ENCODE data around the gene ANKMY1. TPM values are rescaled to one million over a fixed set of nuclear protein-coding genes. Genes with fewer than 3 reads are reported as not detected.
A peak's percentile ranks its signal among the peaks of the same experiment; 100 is the strongest.

The ANKMY1 gene
- total RNA-seq, 1 experiment from 2014 or later = 85.7 TPM

DNA sequence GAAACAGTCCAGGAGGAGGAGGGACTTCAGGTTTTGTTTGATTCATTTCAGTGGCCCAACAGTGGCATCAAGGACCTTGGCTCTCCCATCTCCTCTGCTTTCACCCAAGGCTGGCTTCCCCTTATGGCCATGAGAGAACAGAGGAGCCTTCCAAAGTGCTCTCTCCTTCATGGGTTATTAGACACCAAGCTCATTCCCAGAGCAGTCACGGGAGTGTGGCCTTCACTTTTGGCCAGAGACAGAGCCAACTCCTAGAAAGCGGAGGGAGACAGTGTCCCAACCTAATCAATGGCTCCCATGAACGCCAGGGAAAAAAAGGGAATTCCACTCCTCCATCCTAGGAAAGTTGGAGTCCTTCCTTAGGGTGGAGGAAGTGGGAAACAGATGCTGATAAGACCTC is 1.5 kb upstream of the ANKMY1 start:
- Histone ChIP-seq H3K9me3 (ENCODE audit: insufficient read depth, low read depth) (no peaks in the 10 kb centered on the region), H3K4me3 (peak overlapping the region; percentile 75), H3K27me3 (ENCODE audit: insufficient read depth, low read depth) (no peaks in the 10 kb centered on the region), H3K4me1 (replicated peaks; ENCODE audit: insufficient read depth) (peaks cover 41% of the 10 kb centered on the region), H4K20me1 (ENCODE audit: insufficient read depth) (peaks cover 45% of the 10 kb centered on the region), H3K36me3 (ENCODE audit: low read depth) (peaks cover 19% of the 10 kb centered on the region), H3K79me2 (ENCODE audit: low read depth) (peaks cover 79% of the 10 kb centered on the region), H3K9me2 (ENCODE audit: insufficient read depth) (no peaks in the 10 kb centered on the region), H2AFZ (no peak overlapping the region), H3F3A (ENCODE audit: insufficient read depth, low read depth) (peaks cover 28% of the 10 kb centered on the region), H3K27ac (peak overlapping the region; percentile 95; the same call in 1 of the 2 replicates), H3K4me2 (peak overlapping the region; percentile 90)
- ChIA-PET CTCF (interaction anchor here (2.4 kb wide), 1 partner anchor 45 kb away, joined by 10 read pairs; no protein-coding TSS in a partner anchor), POLR2A (ENCODE audit: unreplicated experiment) (interaction anchor here (0.6 kb wide), 1 partner anchor 402 kb away, joined by 3 read pairs; no protein-coding TSS in a partner anchor)
- TF ChIP-seq, protein P1, sequence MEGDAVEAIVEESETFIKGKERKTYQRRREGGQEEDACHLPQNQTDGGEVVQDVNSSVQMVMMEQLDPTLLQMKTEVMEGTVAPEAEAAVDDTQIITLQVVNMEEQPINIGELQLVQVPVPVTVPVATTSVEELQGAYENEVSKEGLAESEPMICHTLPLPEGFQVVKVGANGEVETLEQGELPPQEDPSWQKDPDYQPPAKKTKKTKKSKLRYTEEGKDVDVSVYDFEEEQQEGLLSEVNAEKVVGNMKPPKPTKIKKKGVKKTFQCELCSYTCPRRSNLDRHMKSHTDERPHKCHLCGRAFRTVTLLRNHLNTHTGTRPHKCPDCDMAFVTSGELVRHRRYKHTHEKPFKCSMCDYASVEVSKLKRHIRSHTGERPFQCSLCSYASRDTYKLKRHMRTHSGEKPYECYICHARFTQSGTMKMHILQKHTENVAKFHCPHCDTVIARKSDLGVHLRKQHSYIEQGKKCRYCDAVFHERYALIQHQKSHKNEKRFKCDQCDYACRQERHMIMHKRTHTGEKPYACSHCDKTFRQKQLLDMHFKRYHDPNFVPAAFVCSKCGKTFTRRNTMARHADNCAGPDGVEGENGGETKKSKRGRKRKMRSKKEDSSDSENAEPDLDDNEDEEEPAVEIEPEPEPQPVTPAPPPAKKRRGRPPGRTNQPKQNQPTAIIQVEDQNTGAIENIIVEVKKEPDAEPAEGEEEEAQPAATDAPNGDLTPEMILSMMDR (conservative IDR thresholded peaks at IDR 0.05) = no peak
- TF ChIP-seq EZH2 (IDR thresholded peaks at IDR 0.05; ENCODE audit: low read depth) = no peak
- BruUV-seq (replicated peaks) = TSS peak; percentile 61
- intact Hi-C loops (cut with micrococcal nuclease; ENCODE audit: unreplicated experiment) = no loop called here
- no peak for DNase-seq

DNA sequence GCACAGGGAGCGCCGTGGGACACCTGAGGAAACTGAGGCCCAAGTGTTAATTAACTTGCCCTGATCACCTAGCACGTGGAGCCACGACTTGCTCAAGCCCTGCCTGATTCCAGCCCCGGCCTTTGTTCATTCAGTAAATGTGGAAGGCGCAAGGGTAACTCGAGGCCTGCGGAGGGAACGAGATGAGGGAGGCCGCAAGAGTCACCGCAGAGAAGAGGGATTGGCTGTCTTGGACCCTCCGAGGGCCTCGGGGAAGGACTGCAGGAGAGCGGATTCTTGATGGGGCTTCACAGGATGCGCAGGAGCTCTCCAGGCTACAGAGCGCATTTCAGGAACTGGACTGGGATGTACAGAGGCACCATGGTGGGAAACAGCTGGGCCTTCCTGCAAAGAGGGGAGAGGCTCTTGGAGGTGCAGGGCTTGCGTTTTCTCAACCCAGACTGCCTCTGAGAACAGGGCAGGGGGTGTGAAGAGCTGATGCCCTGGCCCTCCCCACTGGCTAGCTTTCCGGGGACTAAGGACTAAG is 511 bp upstream of the ANKMY1 start:
- Histone ChIP-seq H2AFZ (no peak overlapping the region), H4K20me1 (ENCODE audit: insufficient read depth) (peaks cover 53% of the 10 kb centered on the region), H3K4me2 (peak overlapping the region; percentile 90; the same call in 1 of the 2 replicates), H3K4me3 (no peak overlapping the region; the same call in 1 of the 2 replicates), H3K9me3 (ENCODE audit: insufficient read depth, low read depth) (no peaks in the 10 kb centered on the region), H3F3A (ENCODE audit: insufficient read depth, low read depth) (peaks cover 22% of the 10 kb centered on the region), H3K4me1 (replicated peaks; ENCODE audit: insufficient read depth) (peaks cover 31% of the 10 kb centered on the region), H3K79me2 (ENCODE audit: low read depth) (peaks cover 74% of the 10 kb centered on the region), H3K36me3 (ENCODE audit: low read depth) (peaks cover 22% of the 10 kb centered on the region), H3K9me2 (ENCODE audit: insufficient read depth) (no peaks in the 10 kb centered on the region), H3K27me3 (ENCODE audit: insufficient read depth, low read depth) (no peaks in the 10 kb centered on the region), H3K27ac (no peak overlapping the region)
- POLR2A ChIA-PET (ENCODE audit: unreplicated experiment) = no interaction called here
- CTCF ChIA-PET = no interaction called here
- no peak for DNase-seq
- intact Hi-C loops (cut with micrococcal nuclease; ENCODE audit: unreplicated experiment) = no loop called here
- no TSS peak for BruUV-seq (replicated peaks)
- TF ChIP-seq EZH2 (IDR thresholded peaks at IDR 0.05; ENCODE audit: low read depth) = no peak

DNA sequence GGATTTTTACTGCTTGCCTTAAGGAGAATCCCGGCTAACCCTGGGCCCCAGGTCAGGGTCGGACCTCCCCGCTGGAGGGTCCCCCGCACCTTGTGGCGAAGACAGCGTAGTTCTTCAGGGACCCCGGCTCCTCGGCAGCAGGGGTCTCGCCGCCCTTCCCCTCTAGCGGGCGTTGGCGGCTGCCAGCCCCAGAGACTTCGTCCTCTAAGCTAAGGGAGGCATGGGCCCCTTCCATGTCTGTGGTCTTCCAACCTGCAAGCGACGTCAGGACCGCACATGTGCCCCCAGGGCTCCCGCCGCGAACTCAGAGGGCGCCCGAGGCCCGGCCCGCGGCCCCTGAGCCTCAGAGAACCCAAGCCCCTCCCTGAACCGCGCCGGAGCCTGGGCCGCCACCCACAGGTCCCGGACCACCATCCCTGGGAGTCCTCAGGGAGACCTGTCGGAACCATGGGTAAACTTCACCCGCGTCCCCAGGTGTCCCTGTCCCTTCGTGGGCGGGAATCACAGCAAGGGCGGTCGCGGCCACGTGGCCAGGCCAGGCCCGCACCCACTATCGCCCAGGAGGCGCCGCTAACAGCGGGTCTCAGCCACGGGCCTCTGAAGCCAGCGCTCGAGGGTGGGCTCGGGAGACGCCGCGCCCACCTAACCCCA is 562 bp downstream of the ANKMY1 start:
- Histone ChIP-seq H3K4me2 (no peak overlapping the region), H2AFZ (no peak overlapping the region), H3K79me2 (ENCODE audit: low read depth) (peaks cover 74% of the 10 kb centered on the region)

More for the DNA sequence above, 562 bp downstream of the ANKMY1 start:
- ChIA-PET POLR2A (ENCODE audit: unreplicated experiment) (no interaction called here), CTCF (no interaction called here)
- no peaks in the 10 kb centered on the region for H3K27me3 ChIP-seq (ENCODE audit: insufficient read depth, low read depth)
- BruUV-seq (replicated peaks) = no TSS peak
- H3K4me3 ChIP-seq = no peak overlapping the region
- H4K20me1 ChIP-seq (ENCODE audit: insufficient read depth) = peaks cover 58% of the 10 kb centered on the region
- H3K27ac ChIP-seq = no peak overlapping the region
- no peaks in the 10 kb centered on the region for H3K9me2 ChIP-seq (ENCODE audit: insufficient read depth)
- H3K36me3 ChIP-seq (ENCODE audit: low read depth) = peaks cover 26% of the 10 kb centered on the region
- intact Hi-C loops (cut with micrococcal nuclease; ENCODE audit: unreplicated experiment) = no loop called here
- H3K4me1 ChIP-seq (replicated peaks; ENCODE audit: insufficient read depth) = peaks cover 21% of the 10 kb centered on the region
- TF ChIP-seq, protein P1 (conservative IDR thresholded peaks at IDR 0.05) = no peak
- no peak for TF ChIP-seq EZH2 (IDR thresholded peaks at IDR 0.05; ENCODE audit: low read depth)
- H3F3A ChIP-seq (ENCODE audit: insufficient read depth, low read depth) = peaks cover 14% of the 10 kb centered on the region
- DNase-seq = no peak
- H3K9me3 ChIP-seq (ENCODE audit: insufficient read depth, low read depth) = no peaks in the 10 kb centered on the region
